SU-DHL-6 (cell line): Measurements from ENCODE around the gene GIGYF2.

ENCODE experiments used
- CTCF ChIP-seq: fragments of 200-600 bp; sonication (generic); IDR thresholded peaks from one replicate; pipeline ENCODE4 v1.5.1; 2017; ENCODE audit warnings: antibody characterized with exemption, mild to moderate bottlenecking, low read length, moderate library complexity; ENCODE audit not compliant: insufficient read depth, poor library complexity, severe bottlenecking
- EZH2phosphoT487 ChIP-seq: fragments of 200-600 bp; sonication (generic), shearing (Covaris generic); conservative IDR thresholded peaks from 2 replicates; pipeline ENCODE4 v1.6.1; 2018; ENCODE audit warnings: mild to moderate bottlenecking, antibody characterized with exemption, low read length, moderate library complexity, mixed read lengths

GRCh38 chr2:232875256-232876121 is 178.4 kb downstream of the GIGYF2 start:
- TF ChIP-seq CTCF, result no peak
- TF ChIP-seq EZH2phosphoT487, result no peak
